HCT116 (cell line): ENCODE measurements around the gene MTA3.

ENCODE experiments used
- ELF1 ChIP-seq: IDR thresholded peaks from 2 replicates; pipeline ENCODE4 v1.6.1; 2012; ENCODE audit warnings: low read depth, borderline replicate concordance
- FOSL1 ChIP-seq: IDR thresholded peaks from 2 replicates; pipeline ENCODE4 v1.6.1; 2012; ENCODE audit warnings: low read depth
- POLR2A ChIP-seq: IDR thresholded peaks from 2 replicates; pipeline ENCODE4 v1.7.0; 2011; ENCODE audit warnings: borderline replicate concordance; ENCODE audit not compliant: insufficient read depth, insufficient read length; ENCODE audit errors: extremely low read depth
- POLR2AphosphoS5 ChIP-seq: IDR thresholded peaks from 2 replicates; pipeline ENCODE4 v1.6.1; 2011; ENCODE audit warnings: mild to moderate bottlenecking, low read depth, low read length, moderate library complexity
- ZFX ChIP-seq: fragments of 450-650 bp; IDR thresholded peaks from 2 replicates; pipeline ENCODE4 v1.6.1; 2017
- TF ChIP-seq, protein P1 (sequence below), 3 experiments: fragments of 200-600 bp in 1 of 3; sonication (generic) in 1 of 3; IDR thresholded peaks in 2 of 3; conservative IDR thresholded peaks in 1 of 3; 2 replicates each; pipeline ENCODE4 v1.5.1; 2012 to 2017; ENCODE audit warnings: low read depth in 2 of 3, low read length in 2 of 3, antibody characterized with exemption in 1 of 3, borderline replicate concordance in 1 of 3, control low read depth in 1 of 3, mild to moderate bottlenecking in 1 of 3, mixed read lengths in 1 of 3, mixed run types in 1 of 3, moderate library complexity in 1 of 3; ENCODE audit not compliant: insufficient read depth in 1 of 3

DNA sequence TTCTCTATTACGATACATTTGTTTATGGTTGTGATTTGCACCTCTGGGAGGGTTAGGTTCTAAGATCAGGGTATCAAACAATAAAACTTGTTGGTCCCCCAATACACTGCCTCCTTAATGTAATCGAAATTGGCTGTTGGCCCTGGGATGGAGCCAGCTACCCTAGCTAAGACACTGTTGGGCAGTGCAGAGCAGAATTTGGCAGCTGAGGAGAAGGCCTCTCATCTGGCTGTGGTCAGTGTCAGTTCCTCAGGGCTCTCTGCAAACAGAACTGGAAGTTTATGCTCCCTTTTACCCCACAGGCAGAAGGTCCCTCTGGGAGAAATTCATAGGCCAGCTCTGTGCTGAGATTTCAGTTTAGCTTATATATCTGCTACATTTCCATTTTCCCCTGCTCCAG is 232.5 kb downstream of the MTA3 start:
- TF ChIP-seq FOSL1 (no peak), POLR2A (no peak), ZFX (no peak), POLR2AphosphoS5 (no peak), ELF1 (no peak)
- TF ChIP-seq, protein P1, sequence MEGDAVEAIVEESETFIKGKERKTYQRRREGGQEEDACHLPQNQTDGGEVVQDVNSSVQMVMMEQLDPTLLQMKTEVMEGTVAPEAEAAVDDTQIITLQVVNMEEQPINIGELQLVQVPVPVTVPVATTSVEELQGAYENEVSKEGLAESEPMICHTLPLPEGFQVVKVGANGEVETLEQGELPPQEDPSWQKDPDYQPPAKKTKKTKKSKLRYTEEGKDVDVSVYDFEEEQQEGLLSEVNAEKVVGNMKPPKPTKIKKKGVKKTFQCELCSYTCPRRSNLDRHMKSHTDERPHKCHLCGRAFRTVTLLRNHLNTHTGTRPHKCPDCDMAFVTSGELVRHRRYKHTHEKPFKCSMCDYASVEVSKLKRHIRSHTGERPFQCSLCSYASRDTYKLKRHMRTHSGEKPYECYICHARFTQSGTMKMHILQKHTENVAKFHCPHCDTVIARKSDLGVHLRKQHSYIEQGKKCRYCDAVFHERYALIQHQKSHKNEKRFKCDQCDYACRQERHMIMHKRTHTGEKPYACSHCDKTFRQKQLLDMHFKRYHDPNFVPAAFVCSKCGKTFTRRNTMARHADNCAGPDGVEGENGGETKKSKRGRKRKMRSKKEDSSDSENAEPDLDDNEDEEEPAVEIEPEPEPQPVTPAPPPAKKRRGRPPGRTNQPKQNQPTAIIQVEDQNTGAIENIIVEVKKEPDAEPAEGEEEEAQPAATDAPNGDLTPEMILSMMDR (IDR thresholded peaks at IDR 0.05 in 2 of 3, conservative IDR thresholded peaks at IDR 0.05 in 1 of 3; ENCODE audit: borderline replicate concordance in 1 of 3, insufficient read depth in 1 of 3, low read depth in 2 of 3, low read length in 2 of 3) = no peak
